Chondrocyte (in vitro differentiated cells): ENCODE data around the gene PLEKHG3. TPM values are rescaled to one million over a fixed set of nuclear protein-coding genes. Genes with fewer than 3 reads are reported as not detected.
A peak's percentile ranks its signal among the peaks of the same experiment; 100 is the strongest.

Source experiments
- DNase-seq: peaks from one replicate; pipeline ENCODE4 v3.0.0; 2021; ENCODE audit warnings: mixed read lengths, low spot score
- H3K27ac Mint-ChIP-seq: one replicate; pipeline ENCODE4 v1.8.0; 2021; ENCODE audit warnings: mild to moderate bottlenecking, moderate library complexity, mixed read lengths; ENCODE audit not compliant: unreplicated experiment
- H3K27me3 Mint-ChIP-seq: 2 replicates; pipeline ENCODE4 v1.8.0; 2021; ENCODE audit warnings: low read depth, mixed read lengths
- H3K36me3 Mint-ChIP-seq: 2 replicates; pipeline ENCODE4 v1.8.0; 2021; ENCODE audit warnings: low read depth, mixed read lengths
- H3K4me1 Mint-ChIP-seq: 2 replicates; pipeline ENCODE4 v1.8.0; 2021; ENCODE audit warnings: low read depth, mild to moderate bottlenecking, mixed read lengths
- H3K4me3 Mint-ChIP-seq: one replicate; pipeline ENCODE4 v1.8.0; 2021; ENCODE audit warnings: mild to moderate bottlenecking, moderate library complexity, mixed read lengths; ENCODE audit not compliant: unreplicated experiment
- H3K9me3 Mint-ChIP-seq: 2 replicates; pipeline ENCODE4 v1.8.0; 2021; ENCODE audit warnings: low read depth, mixed read lengths
- total RNA-seq: library from RNA; stranded (reverse); gene quantifications from 3 replicates; pipeline ENCODE4 v1.2.1, GENCODE V29; 2021
- TF ChIP-seq, protein P1 (sequence below): fragments of 200-600 bp; sonication (generic); IDR thresholded peaks from 2 replicates; pipeline ENCODE4 v1.5.0; 2021; ENCODE audit warnings: antibody characterized with exemption, mild to moderate bottlenecking, moderate library complexity

PLEKHG3 gene
- total RNA-seq, 1 donor from 2014 or later, result 131 TPM

DNA sequence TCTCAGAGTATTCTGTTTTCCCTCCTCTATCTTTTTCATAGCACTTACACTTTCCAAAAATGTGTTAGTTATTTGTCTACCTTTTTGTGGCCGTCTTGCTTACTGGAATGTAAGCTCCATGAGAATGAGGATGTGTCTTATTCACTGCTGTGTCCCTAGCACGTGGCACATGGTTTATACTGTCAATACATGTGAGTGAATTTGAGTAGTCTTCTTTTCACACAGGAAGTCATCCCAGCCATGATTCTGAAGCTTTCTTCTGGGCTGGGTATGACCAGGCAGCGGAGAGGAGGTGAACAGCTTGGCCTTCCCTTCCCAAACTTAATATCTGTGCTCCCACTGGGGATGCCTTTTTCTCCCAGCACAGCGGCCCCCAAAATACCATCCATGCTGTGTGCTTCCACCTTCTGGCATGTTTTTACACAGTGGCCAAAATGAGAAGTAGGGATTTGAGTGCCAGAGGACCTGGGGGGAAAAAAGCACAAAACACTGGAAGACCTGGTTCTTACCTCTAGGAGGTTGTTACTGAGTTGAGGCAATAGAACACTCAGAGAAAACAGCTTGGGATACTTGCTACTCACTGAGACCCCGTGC lies 10.3 kb downstream of the PLEKHG3 start:
- Mint-ChIP-seq H3K4me1 (peaks cover 70% of the 10 kb centered on the region), H3K27ac (no peak overlapping the region), H3K36me3 (peaks cover 9% of the 10 kb centered on the region), H3K9me3 (peaks cover 17% of the 10 kb centered on the region), H3K4me3 (no peak overlapping the region), H3K27me3 (no peaks in the 10 kb centered on the region)
- TF ChIP-seq, protein P1, sequence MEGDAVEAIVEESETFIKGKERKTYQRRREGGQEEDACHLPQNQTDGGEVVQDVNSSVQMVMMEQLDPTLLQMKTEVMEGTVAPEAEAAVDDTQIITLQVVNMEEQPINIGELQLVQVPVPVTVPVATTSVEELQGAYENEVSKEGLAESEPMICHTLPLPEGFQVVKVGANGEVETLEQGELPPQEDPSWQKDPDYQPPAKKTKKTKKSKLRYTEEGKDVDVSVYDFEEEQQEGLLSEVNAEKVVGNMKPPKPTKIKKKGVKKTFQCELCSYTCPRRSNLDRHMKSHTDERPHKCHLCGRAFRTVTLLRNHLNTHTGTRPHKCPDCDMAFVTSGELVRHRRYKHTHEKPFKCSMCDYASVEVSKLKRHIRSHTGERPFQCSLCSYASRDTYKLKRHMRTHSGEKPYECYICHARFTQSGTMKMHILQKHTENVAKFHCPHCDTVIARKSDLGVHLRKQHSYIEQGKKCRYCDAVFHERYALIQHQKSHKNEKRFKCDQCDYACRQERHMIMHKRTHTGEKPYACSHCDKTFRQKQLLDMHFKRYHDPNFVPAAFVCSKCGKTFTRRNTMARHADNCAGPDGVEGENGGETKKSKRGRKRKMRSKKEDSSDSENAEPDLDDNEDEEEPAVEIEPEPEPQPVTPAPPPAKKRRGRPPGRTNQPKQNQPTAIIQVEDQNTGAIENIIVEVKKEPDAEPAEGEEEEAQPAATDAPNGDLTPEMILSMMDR, result no peak
- DNase-seq, result no peak

DNA sequence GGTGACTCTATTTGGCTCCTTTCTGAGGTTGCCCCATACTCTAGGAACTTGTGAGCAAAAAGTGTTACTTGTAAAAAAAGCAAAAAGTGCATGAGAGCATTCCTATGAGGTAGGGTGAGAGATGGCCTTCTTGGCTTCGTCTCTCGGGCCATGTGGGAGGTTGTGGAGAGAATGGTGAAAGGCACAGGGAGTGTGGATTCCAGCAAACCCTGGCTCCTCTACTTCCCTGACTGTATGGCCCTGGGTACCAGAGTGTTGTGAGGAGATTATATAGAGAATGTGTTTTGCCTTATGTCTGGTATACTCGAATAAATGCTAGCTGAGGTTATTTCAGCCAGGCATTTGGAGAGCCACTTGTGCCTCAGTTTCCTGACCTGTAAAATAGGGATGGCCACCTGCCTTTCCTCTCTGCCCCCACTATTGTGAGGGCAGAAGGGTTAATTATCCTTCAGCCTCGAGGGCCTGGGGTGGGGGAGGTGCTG lies 11.0 kb downstream of the PLEKHG3 start:
- H3K36me3 Mint-ChIP-seq, result peaks cover 12% of the 10 kb centered on the region
- H3K9me3 Mint-ChIP-seq, result peaks cover 17% of the 10 kb centered on the region
- H3K27me3 Mint-ChIP-seq, result no peaks in the 10 kb centered on the region
- TF ChIP-seq, protein P1, result no peak
- peak overlapping the region; percentile 55 for H3K4me3 Mint-ChIP-seq
- H3K27ac Mint-ChIP-seq, result peak overlapping the region; percentile 69
- peaks cover 70% of the 10 kb centered on the region for H3K4me1 Mint-ChIP-seq
- DNase-seq, result no peak

DNA sequence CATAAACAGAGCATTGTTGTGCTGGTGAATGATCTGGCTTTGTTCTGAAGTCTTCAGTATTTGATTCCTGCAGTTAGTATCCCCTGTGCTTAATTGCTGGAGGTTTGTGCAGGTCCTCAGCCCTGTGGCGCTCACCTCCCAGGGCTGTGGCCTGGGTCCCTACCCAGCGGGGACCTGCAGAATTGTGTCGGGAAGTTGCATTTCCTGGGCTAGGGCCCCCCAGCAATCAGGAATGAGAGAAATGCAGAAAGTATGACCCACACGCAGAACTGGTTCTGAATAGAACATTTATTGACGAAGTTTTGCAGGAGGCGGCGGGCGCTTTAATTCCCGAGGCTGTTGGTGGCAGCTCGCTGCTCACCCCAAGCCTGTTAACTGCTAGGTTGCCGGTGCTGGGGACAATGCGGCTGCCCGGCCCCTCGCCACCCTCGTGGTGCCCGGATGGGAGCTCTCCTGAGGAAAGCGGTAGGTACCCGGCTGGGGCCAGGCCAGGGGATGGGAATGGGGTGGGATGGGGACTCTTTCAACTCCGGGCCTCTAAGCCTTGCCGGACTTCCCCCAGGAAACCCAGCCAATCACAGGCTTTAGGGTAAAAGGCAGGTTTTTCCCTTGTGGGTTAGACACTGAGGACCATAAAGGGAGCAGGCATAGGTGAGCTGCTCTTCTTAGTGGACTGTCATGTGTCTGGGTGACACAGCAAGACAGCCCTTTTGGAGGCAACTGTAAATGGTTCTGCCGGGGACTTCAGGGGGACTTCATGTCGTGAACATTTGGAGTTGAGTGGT lies 11.6 kb downstream of the PLEKHG3 start:
- H3K36me3 Mint-ChIP-seq, result peaks cover 12% of the 10 kb centered on the region
- no peaks in the 10 kb centered on the region for H3K27me3 Mint-ChIP-seq
- peak overlapping the region; percentile 69 for H3K27ac Mint-ChIP-seq
- H3K4me1 Mint-ChIP-seq, result peaks cover 70% of the 10 kb centered on the region
- TF ChIP-seq, protein P1, result no peak
- DNase-seq, result no peak
- H3K9me3 Mint-ChIP-seq, result peaks cover 17% of the 10 kb centered on the region
- peak overlapping the region; percentile 55 for H3K4me3 Mint-ChIP-seq

DNA sequence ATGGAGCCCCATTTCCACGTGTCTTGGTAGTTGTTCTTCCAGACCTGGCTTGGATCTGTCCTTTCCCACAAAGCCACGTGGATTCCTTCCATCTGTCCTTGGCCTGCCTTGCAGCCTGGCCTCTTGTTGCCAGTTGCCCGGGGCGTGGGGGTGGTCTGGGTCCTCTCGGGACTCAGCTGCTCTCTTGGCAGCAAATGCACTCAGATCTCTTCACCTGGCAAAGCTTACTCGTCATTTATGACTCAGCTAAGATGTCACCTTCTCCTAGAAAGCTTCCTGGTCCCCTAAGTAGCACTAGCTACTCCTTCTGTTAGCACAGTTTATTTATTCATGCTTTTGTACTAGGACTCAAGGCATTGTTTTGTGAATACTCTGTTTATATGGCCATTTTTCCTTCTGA lies 13.6 kb downstream of the PLEKHG3 start:
- Mint-ChIP-seq H3K27ac (peak overlapping the region; percentile 37), H3K36me3 (peaks cover 10% of the 10 kb centered on the region), H3K4me3 (no peak overlapping the region), H3K27me3 (no peaks in the 10 kb centered on the region), H3K9me3 (peaks cover 12% of the 10 kb centered on the region), H3K4me1 (peaks cover 76% of the 10 kb centered on the region)
- TF ChIP-seq, protein P1, result no peak
- DNase-seq, result no peak

DNA sequence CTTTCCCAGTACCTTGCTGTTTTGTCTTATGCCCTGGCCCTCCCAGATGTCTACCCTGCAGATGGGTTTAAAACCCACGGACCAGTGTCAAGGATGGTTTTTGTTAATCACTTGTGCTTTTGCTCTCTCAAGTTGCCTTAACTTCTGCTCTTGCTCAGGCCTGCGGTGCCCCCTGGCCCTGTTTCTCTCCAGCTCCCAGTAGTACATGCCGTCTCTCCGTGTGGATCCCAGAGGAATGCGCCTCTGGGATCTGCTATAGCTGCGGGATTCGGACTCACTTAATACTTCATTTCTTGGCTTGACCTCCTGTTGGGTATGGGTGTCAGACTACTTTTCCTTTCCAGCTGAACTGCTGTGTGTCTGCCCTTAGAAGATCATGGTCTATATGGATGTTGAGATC lies 14.5 kb downstream of the PLEKHG3 start:
- peaks cover 5% of the 10 kb centered on the region for H3K36me3 Mint-ChIP-seq
- H3K4me1 Mint-ChIP-seq, result peaks cover 80% of the 10 kb centered on the region
- no peaks in the 10 kb centered on the region for H3K27me3 Mint-ChIP-seq
- H3K27ac Mint-ChIP-seq, result peak overlapping the region; percentile 58
- peaks cover 3% of the 10 kb centered on the region for H3K9me3 Mint-ChIP-seq
- no peak overlapping the region for H3K4me3 Mint-ChIP-seq
- TF ChIP-seq, protein P1, result no peak
- DNase-seq, result no peak
